DND-41 (cell line): ENCODE measurements around the gene PLPP3.

Experiments used
- ATAC-seq: fragments of 200-7000 bp; cut with Tn5 transposase; 3 replicates; pipeline ENCODE4 v1.9.1; 2021; ENCODE audit warnings: low read depth; ENCODE audit not compliant: insufficient read depth
- DNase-seq: peaks from one replicate; pipeline ENCODE4 v3.0.0-alpha.2; 2020
- H2AFZ ChIP-seq: 2 replicates; pipeline ENCODE4 v1.6.0; 2012; ENCODE audit warnings: low read depth, low read length
- H3K27ac ChIP-seq: 2 replicates; pipeline ENCODE4 v1.5.1; 2012; ENCODE audit warnings: low read length, inconsistent platforms
- H3K27me3 ChIP-seq: fragments of 200-600 bp; sonication (generic); 2 replicates; pipeline ENCODE4 v1.6.0; 2012; ENCODE audit warnings: low read length, mild to moderate bottlenecking, inconsistent platforms; ENCODE audit not compliant: insufficient read depth, poor library complexity
- H3K36me3 ChIP-seq: 2 replicates; pipeline ENCODE4 v1.5.1; 2012; ENCODE audit warnings: low read length, inconsistent platforms; ENCODE audit not compliant: insufficient read depth
- H3K4me1 ChIP-seq: 2 replicates; pipeline ENCODE4 v1.5.1; 2012; ENCODE audit warnings: mild to moderate bottlenecking, low read length; ENCODE audit not compliant: insufficient read depth
- H3K4me2 ChIP-seq: 2 replicates; pipeline ENCODE4 v1.6.0; 2012; ENCODE audit warnings: mild to moderate bottlenecking, moderate library complexity, low read length, inconsistent platforms; ENCODE audit not compliant: insufficient read depth
- H3K4me3 ChIP-seq, 2 experiments: fragments of 200-600 bp in 1 of 2; shearing (Covaris generic) in 1 of 2; 2 replicates each; pipeline ENCODE4 v1.5.1; 2012 to 2016; ENCODE audit warnings: inconsistent platforms in 2 of 2, low read length in 2 of 2, mild to moderate bottlenecking in 2 of 2, low read depth in 1 of 2, moderate library complexity in 1 of 2
- H3K79me2 ChIP-seq: 2 replicates; pipeline ENCODE4 v1.6.0; 2012; ENCODE audit warnings: low read length, inconsistent platforms; ENCODE audit not compliant: insufficient read depth
- H3K9ac ChIP-seq: 2 replicates; pipeline ENCODE4 v1.6.0; 2012; ENCODE audit warnings: low read depth, mild to moderate bottlenecking, inconsistent platforms, low read length, moderate library complexity
- H3K9me3 ChIP-seq: 2 replicates; pipeline ENCODE4 v1.5.1; 2012; ENCODE audit warnings: low read length, moderate library complexity, mild to moderate bottlenecking, inconsistent platforms; ENCODE audit not compliant: insufficient read depth, severe bottlenecking
- H4K20me1 ChIP-seq: 2 replicates; pipeline ENCODE4 v1.6.0; 2012; ENCODE audit warnings: low read length; ENCODE audit not compliant: insufficient read depth
- CTCF ChIP-seq: IDR thresholded peaks from 2 replicates; pipeline ENCODE4 v1.5.1; 2012; ENCODE audit warnings: borderline replicate concordance, low read length, moderate library complexity, mild to moderate bottlenecking; ENCODE audit not compliant: poor library complexity, severe bottlenecking; ENCODE audit errors: extremely low read depth
- EZH2 ChIP-seq: IDR thresholded peaks from 3 replicates; pipeline ENCODE4 v1.6.1; 2012; ENCODE audit warnings: borderline replicate concordance, low read depth, mild to moderate bottlenecking, moderate library complexity, low read length, inconsistent platforms; ENCODE audit not compliant: severe bottlenecking

Gene PLPP3

GRCh38 chr1:56531624-56532349, 47.6 kb downstream of the PLPP3 start:
- H2AFZ ChIP-seq: no peak overlapping the region
- H3K4me1 ChIP-seq: peaks cover 32% of the 10 kb centered on the region
- H3K36me3 ChIP-seq: no peaks in the 10 kb centered on the region
- no peaks in the 10 kb centered on the region for H3K9me3 ChIP-seq
- H3K4me2 ChIP-seq: no peak overlapping the region
- no peaks in the 10 kb centered on the region for H3K27me3 ChIP-seq
- no peaks in the 10 kb centered on the region for H4K20me1 ChIP-seq
- no peak for ATAC-seq
- TF ChIP-seq CTCF (no peak), EZH2 (no peak)
- no peak overlapping the region for H3K4me3 ChIP-seq
- no peaks in the 10 kb centered on the region for H3K79me2 ChIP-seq
- DNase-seq: no peak
- H3K9ac ChIP-seq: no peak overlapping the region
- no peak overlapping the region for H3K27ac ChIP-seq

GRCh38 chr1:56529801-56530200, 49.6 kb downstream of the PLPP3 start:
- ATAC-seq (no peak), DNase-seq (no peak)
- TF ChIP-seq EZH2 (no peak), CTCF (no peak)
- Histone ChIP-seq H3K79me2 (no peaks in the 10 kb centered on the region), H4K20me1 (no peaks in the 10 kb centered on the region), H3K36me3 (no peaks in the 10 kb centered on the region), H3K27ac (no peak overlapping the region), H3K4me3 (no peak overlapping the region), H3K4me1 (peaks cover 35% of the 10 kb centered on the region), H3K4me2 (no peak overlapping the region), H2AFZ (no peak overlapping the region), H3K9ac (no peak overlapping the region), H3K27me3 (no peaks in the 10 kb centered on the region), H3K9me3 (no peaks in the 10 kb centered on the region)

- H3K27ac ChIP-seq: no peak overlapping the region
- TF ChIP-seq EZH2: no peak
- no peak for TF ChIP-seq CTCF
- no peaks in the 10 kb centered on the region for H3K79me2 ChIP-seq
- no peaks in the 10 kb centered on the region for H3K27me3 ChIP-seq
- no peak for ATAC-seq
- no peak overlapping the region for H3K4me2 ChIP-seq
- H4K20me1 ChIP-seq: no peaks in the 10 kb centered on the region
- DNase-seq: no peak
- H3K36me3 ChIP-seq: peaks cover 3% of the 10 kb centered on the region; the same call in 1 of the 2 replicates
- H2AFZ ChIP-seq: no peak overlapping the region
- no peaks in the 10 kb centered on the region for H3K9me3 ChIP-seq
- H3K4me1 ChIP-seq: peaks cover 55% of the 10 kb centered on the region
- no peak overlapping the region; the same call in 1 of the 2 replicates for H3K9ac ChIP-seq
- H3K4me3 ChIP-seq: no peak overlapping the region
These were observed 51.6 kb downstream of the PLPP3 start for GRCh38 chr1:56527548-56528302.
